CD14-positive monocyte (primary cell): ENCODE data around the gene CCDC8. TPM values are rescaled to one million over a fixed set of nuclear protein-coding genes. Genes with fewer than 3 reads are reported as not detected.

Experiments used
- DNase-seq, 3 donors: peaks; one replicate each; pipeline ENCODE4 v3.0.0-alpha.2; 2011 to 2022
- H2AFZ ChIP-seq: 2 replicates; pipeline ENCODE4 v1.6.0; 2012; ENCODE audit warnings: mild to moderate bottlenecking, low read depth, low read length, inconsistent platforms; ENCODE audit not compliant: insufficient read depth, poor library complexity, severe bottlenecking
- H3K27ac ChIP-seq, 2 donors: 1 replicate in 1 of 2; 2 replicates in 1 of 2; pipeline ENCODE4 v1.5.1; 2012 to 2013; ENCODE audit warnings: low read length in 2 of 2, control low read depth in 1 of 2, inconsistent platforms in 1 of 2, low read depth in 1 of 2, mild to moderate bottlenecking in 1 of 2
- H3K27me3 ChIP-seq, 2 donors: one replicate each; pipeline versions ENCODE4 v1.6.0 to v1.6.1; 2011 to 2013; ENCODE audit warnings: low read length in 2 of 2; ENCODE audit not compliant: control insufficient read depth in 2 of 2, insufficient read depth in 2 of 2
- H3K36me3 ChIP-seq, 2 donors: replicated peaks in 1 of 2; 1 replicate in 1 of 2; 2 replicates in 1 of 2; pipeline versions ENCODE4 v1.5.1 to v1.6.1; 2012 to 2013; ENCODE audit warnings: low read length in 2 of 2, control low read depth in 1 of 2, inconsistent platforms in 1 of 2, mild to moderate bottlenecking in 1 of 2; ENCODE audit not compliant: insufficient read depth in 2 of 2, control insufficient read depth in 1 of 2
- H3K4me1 ChIP-seq, 2 donors: 1 replicate in 1 of 2; 2 replicates in 1 of 2; pipeline versions ENCODE4 v1.5.1 to v1.6.1; 2012 to 2013; ENCODE audit warnings: low read length in 2 of 2, control low read depth in 1 of 2, inconsistent platforms in 1 of 2, mild to moderate bottlenecking in 1 of 2, moderate library complexity in 1 of 2; ENCODE audit not compliant: insufficient read depth in 2 of 2, control insufficient read depth in 1 of 2
- H3K4me2 ChIP-seq: replicated peaks from 2 replicates; pipeline ENCODE3; 2012; ENCODE audit warnings: low read length, moderate library complexity, mild to moderate bottlenecking; ENCODE audit not compliant: poor library complexity, severe bottlenecking; ENCODE audit errors: extremely low read depth
- H3K4me3 ChIP-seq, 3 experiments: fragments of 200-600 bp in 1 of 3; sonication (generic) in 1 of 3; replicated peaks in 1 of 3; 1 replicate in 2 of 3; 2 replicates in 1 of 3; pipeline ENCODE4 v1.5.1; 2011 to 2013; ENCODE audit warnings: low read length in 3 of 3, mild to moderate bottlenecking in 3 of 3, control low read depth in 2 of 3, low read depth in 2 of 3, inconsistent platforms in 1 of 3, moderate library complexity in 1 of 3
- H3K79me2 ChIP-seq: 2 replicates; pipeline ENCODE4 v1.6.0; 2012; ENCODE audit warnings: mild to moderate bottlenecking, control low read depth, inconsistent platforms, low read length, moderate library complexity; ENCODE audit not compliant: insufficient read depth
- H3K9ac ChIP-seq: 2 replicates; pipeline ENCODE4 v1.6.0; 2017; ENCODE audit warnings: low read length, mild to moderate bottlenecking; ENCODE audit not compliant: insufficient read depth, poor library complexity, severe bottlenecking
- H3K9me3 ChIP-seq, 2 donors: replicated peaks in 1 of 2; 1 replicate in 1 of 2; 2 replicates in 1 of 2; pipeline versions ENCODE4 v1.5.1 to v1.6.1; 2012 to 2013; ENCODE audit warnings: low read length in 2 of 2, control low read depth in 1 of 2; ENCODE audit not compliant: control insufficient read depth in 1 of 2, insufficient read depth in 1 of 2
- H4K20me1 ChIP-seq: 2 replicates; pipeline ENCODE4 v1.6.0; 2012; ENCODE audit warnings: mild to moderate bottlenecking, low read length, control low read depth, moderate library complexity; ENCODE audit not compliant: insufficient read depth
- H3K27ac Mint-ChIP-seq, 7 donors: one replicate each; pipeline ENCODE4 v1.8.0; 2020; ENCODE audit warnings: mild to moderate bottlenecking in 7 of 7, mixed read lengths in 7 of 7, moderate library complexity in 6 of 7, inconsistent platforms in 2 of 7
- H3K27me3 Mint-ChIP-seq, 3 donors: one replicate each; pipeline ENCODE4 v1.8.0; 2021 to 2022; ENCODE audit warnings: low read depth in 3 of 3, mild to moderate bottlenecking in 3 of 3, mixed read lengths in 3 of 3, moderate library complexity in 3 of 3, inconsistent platforms in 1 of 3
- H3K36me3 Mint-ChIP-seq, 2 donors: one replicate each; pipeline ENCODE4 v1.8.0; 2020; ENCODE audit warnings: mixed read lengths in 2 of 2, inconsistent platforms in 1 of 2, mild to moderate bottlenecking in 1 of 2
- H3K4me1 Mint-ChIP-seq: one replicate; pipeline ENCODE4 v1.8.0; 2020; ENCODE audit warnings: mild to moderate bottlenecking, mixed read lengths
- H3K4me3 Mint-ChIP-seq, 2 donors: one replicate each; pipeline ENCODE4 v1.8.0; 2020; ENCODE audit warnings: mild to moderate bottlenecking in 2 of 2, mixed read lengths in 2 of 2, moderate library complexity in 1 of 2
- H3K9me3 Mint-ChIP-seq, 7 donors: one replicate each; pipeline ENCODE4 v1.8.0; 2020 to 2022; ENCODE audit warnings: mixed read lengths in 7 of 7, mild to moderate bottlenecking in 6 of 7, moderate library complexity in 6 of 7, inconsistent platforms in 2 of 7
- CTCF ChIP-seq: fragments of 200-600 bp; IDR thresholded peaks from one replicate; pipeline ENCODE4 v1.8.0; 2022; ENCODE audit warnings: antibody characterized with exemption, mild to moderate bottlenecking
- WGBS: methylation state at CpG from one replicate; pipeline ENCODE4 v1.1.5; 2013; ENCODE audit warnings: missing lambda C conversion rate; ENCODE audit not compliant: insufficient coverage; 5-methylcytosine and 5-hydroxymethylcytosine counted together
- intact Hi-C, 2 donors: fragments of 100-400 bp; cut with micrococcal nuclease; formaldehyde crosslinking; loops; one replicate each; pipeline versions ENCODE4 v1.15.0 to v1.15.1; 2023
- polyA plus RNA-seq, 3 donors: library from polyadenylated mRNA; depleted of rRNA in 1 of 3; unstranded in 2 of 3; stranded (reverse) in 1 of 3; fragments of 300-500 nt in 2 of 3; fragments of >200 nt in 1 of 3; fragmentation: Illumina TruSeq in 2 of 3; gene quantifications; 1 replicate in 2 of 3; 2 replicates in 1 of 3; pipeline ENCODE4 v1.2.3, GENCODE V29; 2012 to 2021

The CCDC8 gene
- polyA plus RNA-seq, 3 donors = not detected

GRCh38 chr19:46423188-46423587 lies 9.8 kb upstream of the CCDC8 start:
- Mint-ChIP-seq H3K27ac (no peak overlapping the region), H3K27me3 (peaks cover 50 to 65% (median 50%) of the 10 kb centered on the region in 3 donors), H3K4me3 (no peak overlapping the region), H3K4me1 (peaks cover 5% of the 10 kb centered on the region), H3K36me3 (no peaks in the 10 kb centered on the region), H3K9me3 (peaks cover 0 to 6% (median 0%) of the 10 kb centered on the region in 7 donors)
- Histone ChIP-seq H3K4me3 (no peak overlapping the region), H4K20me1 (no peaks in the 10 kb centered on the region), H3K27ac (no peak overlapping the region), H3K36me3 (no peaks in the 10 kb centered on the region), H3K4me1 (peaks cover 5 to 8% of the 10 kb centered on the region in 2 donors), H2AFZ (no peak overlapping the region), H3K4me2 (no peak overlapping the region), H3K9me3 (no peaks in the 10 kb centered on the region), H3K27me3 (peaks cover 16 to 38% of the 10 kb centered on the region in 2 donors), H3K79me2 (no peaks in the 10 kb centered on the region), H3K9ac (no peak overlapping the region)
- 70% methylated on average over 4 of the region's 5 CpGs for WGBS
- DNase-seq = no peak
- TF ChIP-seq CTCF = no peak
- intact Hi-C loops = no loop called here

GRCh38 chr19:46422344-46422743 lies 9.0 kb upstream of the CCDC8 start:
- Histone ChIP-seq H3K79me2 (no peaks in the 10 kb centered on the region), H2AFZ (no peak overlapping the region), H4K20me1 (no peaks in the 10 kb centered on the region), H3K27ac (no peak overlapping the region), H3K9me3 (no peaks in the 10 kb centered on the region), H3K36me3 (no peaks in the 10 kb centered on the region), H3K9ac (no peak overlapping the region), H3K27me3 (peaks cover 16 to 35% of the 10 kb centered on the region in 2 donors), H3K4me3 (no peak overlapping the region), H3K4me1 (peaks cover 5 to 8% of the 10 kb centered on the region in 2 donors), H3K4me2 (no peak overlapping the region)
- Mint-ChIP-seq H3K27ac (no peak overlapping the region), H3K9me3 (peaks cover 0 to 6% (median 0%) of the 10 kb centered on the region in 7 donors), H3K4me1 (peaks cover 5% of the 10 kb centered on the region), H3K4me3 (no peak overlapping the region), H3K27me3 (peaks cover 50 to 64% (median 50%) of the 10 kb centered on the region in 3 donors), H3K36me3 (no peaks in the 10 kb centered on the region)
- no peak for DNase-seq
- TF ChIP-seq CTCF = no peak
- intact Hi-C loops = no loop called here
- WGBS = 73% methylated on average over 1 of the region's 2 CpGs
